Endodermal cell (in vitro differentiated cells): ENCODE results near the gene NR6A1. TPM values are rescaled to one million over a fixed set of nuclear protein-coding genes. Genes with fewer than 3 reads are reported as not detected.

ENCODE experiments used
- DNase-seq: peaks from one replicate; pipeline ENCODE4 v3.0.0-alpha.2; 2017
- H3K27ac ChIP-seq: 2 replicates; pipeline ENCODE4 v1.5.1; 2013; ENCODE audit warnings: mild to moderate bottlenecking, low read depth, low read length, moderate library complexity
- H3K27me3 ChIP-seq: 2 replicates; pipeline ENCODE4 v1.6.1; 2013; ENCODE audit warnings: mild to moderate bottlenecking, low read length, moderate library complexity; ENCODE audit not compliant: insufficient read depth, control insufficient read depth, poor library complexity, severe bottlenecking
- H3K36me3 ChIP-seq: 2 replicates; pipeline ENCODE4 v1.7.0; 2013; ENCODE audit warnings: mild to moderate bottlenecking, low read length, moderate library complexity; ENCODE audit not compliant: control insufficient read depth, insufficient read depth
- H3K4me1 ChIP-seq: one replicate; pipeline ENCODE4 v1.7.0; 2013; ENCODE audit warnings: low read length; ENCODE audit not compliant: control insufficient read depth, insufficient read depth
- H3K4me3 ChIP-seq: 2 replicates; pipeline ENCODE4 v1.5.1; 2013; ENCODE audit warnings: mild to moderate bottlenecking, low read length, moderate library complexity
- H3K9ac ChIP-seq: 2 replicates; pipeline ENCODE4 v1.6.1; 2013; ENCODE audit warnings: mild to moderate bottlenecking, low read length, moderate library complexity; ENCODE audit not compliant: poor library complexity, severe bottlenecking; ENCODE audit errors: extremely low read depth
- H3K9me3 ChIP-seq: 2 replicates; pipeline ENCODE4 v1.6.1; 2013; ENCODE audit warnings: mild to moderate bottlenecking, low read length, moderate library complexity; ENCODE audit not compliant: control insufficient read depth
- H3K27ac Mint-ChIP-seq: 2 replicates; pipeline ENCODE4 v1.8.0; 2020; ENCODE audit warnings: mixed read lengths
- H3K27me3 Mint-ChIP-seq: 2 replicates; pipeline ENCODE4 v1.8.0; 2021; ENCODE audit warnings: mild to moderate bottlenecking, mixed read lengths; ENCODE audit not compliant: insufficient read depth
- H3K36me3 Mint-ChIP-seq: 2 replicates; pipeline ENCODE4 v1.8.0; 2020; ENCODE audit warnings: low read depth, mixed read lengths
- H3K4me1 Mint-ChIP-seq: 2 replicates; pipeline ENCODE4 v1.8.0; 2020; ENCODE audit warnings: mixed read lengths
- H3K4me3 Mint-ChIP-seq: 2 replicates; pipeline ENCODE4 v1.8.0; 2020; ENCODE audit warnings: mild to moderate bottlenecking, moderate library complexity, mixed read lengths
- H3K9me3 Mint-ChIP-seq: 2 replicates; pipeline ENCODE4 v1.8.0; 2020; ENCODE audit warnings: mild to moderate bottlenecking, mixed read lengths
- CTCF ChIP-seq: fragments of 200-600 bp; sonication (generic); conservative IDR thresholded peaks from 2 replicates; pipeline ENCODE4 v1.5.0; 2021; ENCODE audit warnings: antibody characterized with exemption, mild to moderate bottlenecking
- whole genome bisulfite sequencing, 2 experiments: methylation state at CpG; one replicate each; pipeline versions ENCODE4 v1.1.5 to v1.1.7; 2013; ENCODE audit warnings: missing lambda C conversion rate in 2 of 2, mixed read lengths in 1 of 2; ENCODE audit not compliant: insufficient coverage in 1 of 2, insufficient read length in 1 of 2; 5-methylcytosine and 5-hydroxymethylcytosine counted together
- total RNA-seq, 2 donors: library from RNA; stranded (reverse); fragmentation: NEBNext Ultra II Directional in 1 of 2; extraction: Animal tissue kit (Norgen Biotek cat#: 25700) in 1 of 2; gene quantifications; 2 replicates in 1 of 2; 3 replicates in 1 of 2; pipeline ENCODE4 v1.2.1, GENCODE V29; 2021

NR6A1 gene
- total RNA-seq, 2 donors from 2014 or later: 168 to 206 TPM

GRCh38 chr9:124567362-124567761, 203.7 kb downstream of the NR6A1 start:
- Mint-ChIP-seq H3K27me3 (no peaks in the 10 kb centered on the region), H3K4me3 (no peak overlapping the region), H3K4me1 (peaks cover 38% of the 10 kb centered on the region), H3K27ac (no peak overlapping the region), H3K36me3 (peaks cover 5% of the 10 kb centered on the region), H3K9me3 (no peaks in the 10 kb centered on the region)
- Histone ChIP-seq H3K4me1 (peaks cover 18% of the 10 kb centered on the region), H3K9me3 (no peaks in the 10 kb centered on the region), H3K4me3 (no peak overlapping the region), H3K9ac (no peak overlapping the region), H3K27me3 (no peaks in the 10 kb centered on the region), H3K27ac (no peak overlapping the region), H3K36me3 (no peaks in the 10 kb centered on the region)
- DNase-seq: no peak
- TF ChIP-seq CTCF: no peak
- WGBS, 2 experiments: 91 to 95% methylated on average over 4 of the region's 4 CpGs

- Mint-ChIP-seq H3K27ac (no peak overlapping the region), H3K36me3 (peaks cover 3% of the 10 kb centered on the region), H3K9me3 (no peaks in the 10 kb centered on the region), H3K4me3 (no peak overlapping the region), H3K27me3 (no peaks in the 10 kb centered on the region), H3K4me1 (peaks cover 17% of the 10 kb centered on the region)
- H3K4me1 ChIP-seq: no peaks in the 10 kb centered on the region
- H3K36me3 ChIP-seq: no peaks in the 10 kb centered on the region
- H3K4me3 ChIP-seq: no peak overlapping the region
- no peak for DNase-seq
- no peak for TF ChIP-seq CTCF
- 93 to 96% methylated on average over 2 to 6 of the region's 6 CpGs for WGBS, 2 experiments
- H3K9me3 ChIP-seq: no peaks in the 10 kb centered on the region
- H3K9ac ChIP-seq: no peak overlapping the region
- no peak overlapping the region for H3K27ac ChIP-seq
- no peaks in the 10 kb centered on the region for H3K27me3 ChIP-seq
These were observed 208.8 kb downstream of the NR6A1 start for GRCh38 chr9:124562328-124562727.

GRCh38 chr9:124559871-124560270, 211.2 kb downstream of the NR6A1 start:
- no peak overlapping the region for H3K27ac Mint-ChIP-seq
- H3K4me1 Mint-ChIP-seq: peaks cover 14% of the 10 kb centered on the region
- no peak for DNase-seq
- H3K27ac ChIP-seq: no peak overlapping the region
- WGBS, 2 experiments: 84 to 93% methylated on average over 2 of the region's 2 CpGs
- no peak overlapping the region for H3K9ac ChIP-seq
- no peaks in the 10 kb centered on the region for H3K36me3 Mint-ChIP-seq
- no peaks in the 10 kb centered on the region for H3K36me3 ChIP-seq
- H3K27me3 Mint-ChIP-seq: no peaks in the 10 kb centered on the region
- H3K4me1 ChIP-seq: no peaks in the 10 kb centered on the region
- H3K4me3 Mint-ChIP-seq: no peak overlapping the region
- H3K4me3 ChIP-seq: no peak overlapping the region
- H3K9me3 Mint-ChIP-seq: no peaks in the 10 kb centered on the region
- no peak for TF ChIP-seq CTCF
- no peaks in the 10 kb centered on the region for H3K9me3 ChIP-seq
- no peaks in the 10 kb centered on the region for H3K27me3 ChIP-seq
